Iris pigment epithelial cell (primary cell): ENCODE results near the gene TPST2.

Source experiments
- DNase-seq: peaks from one replicate; pipeline ENCODE4 v3.0.0-alpha.2; 2011; ENCODE audit warnings: low read depth

TPST2 gene

DNA sequence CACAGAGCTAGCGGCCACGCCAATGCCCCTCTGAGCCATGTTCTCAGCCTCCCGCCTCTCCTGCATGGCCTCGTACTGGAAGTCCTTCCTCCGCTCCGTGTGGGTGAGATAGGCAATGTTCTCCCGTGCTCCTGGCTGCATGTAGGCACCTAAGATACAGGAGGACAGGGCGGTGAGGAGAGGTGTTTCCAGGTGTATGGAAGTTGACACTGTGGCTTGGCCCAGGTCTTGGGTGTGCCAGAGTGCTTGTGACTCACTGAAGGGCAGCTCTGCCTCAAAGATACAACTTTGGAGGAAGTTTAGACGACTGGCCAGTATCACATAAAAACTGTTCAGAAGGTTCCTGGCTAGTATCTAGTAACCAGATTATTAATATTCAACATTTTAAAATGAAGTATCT, 97.7 kb downstream of the TPST2 start:
- DNase-seq: no peak

DNA sequence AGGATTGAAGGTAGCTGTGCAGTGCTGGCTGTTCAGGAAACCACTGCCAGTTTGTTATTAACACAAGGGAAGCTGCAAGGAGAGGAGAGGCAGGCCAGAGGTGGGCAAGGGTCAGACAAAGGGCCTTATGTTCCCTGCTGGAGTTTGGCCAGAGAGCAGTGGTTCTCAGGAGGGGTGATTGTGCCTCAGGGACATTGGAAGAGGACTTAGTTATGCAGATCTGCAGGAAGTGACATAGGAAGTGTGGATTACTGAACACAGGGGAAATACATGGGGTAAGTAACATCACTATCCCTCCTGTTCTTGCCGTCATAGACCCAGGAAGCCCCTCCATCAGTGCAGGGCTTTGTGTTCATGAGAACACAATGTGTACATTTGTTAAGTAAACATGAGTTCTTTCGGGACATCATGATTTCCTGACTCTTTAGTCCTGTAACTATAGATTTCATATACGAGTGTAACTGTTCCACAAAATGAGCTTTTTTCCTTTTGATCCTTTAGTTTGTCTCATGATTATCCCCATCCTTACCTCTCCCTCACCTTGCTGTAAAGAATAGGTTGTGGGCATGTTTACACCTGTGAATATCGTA, 100.4 kb downstream of the TPST2 start:
- no peak for DNase-seq

DNA sequence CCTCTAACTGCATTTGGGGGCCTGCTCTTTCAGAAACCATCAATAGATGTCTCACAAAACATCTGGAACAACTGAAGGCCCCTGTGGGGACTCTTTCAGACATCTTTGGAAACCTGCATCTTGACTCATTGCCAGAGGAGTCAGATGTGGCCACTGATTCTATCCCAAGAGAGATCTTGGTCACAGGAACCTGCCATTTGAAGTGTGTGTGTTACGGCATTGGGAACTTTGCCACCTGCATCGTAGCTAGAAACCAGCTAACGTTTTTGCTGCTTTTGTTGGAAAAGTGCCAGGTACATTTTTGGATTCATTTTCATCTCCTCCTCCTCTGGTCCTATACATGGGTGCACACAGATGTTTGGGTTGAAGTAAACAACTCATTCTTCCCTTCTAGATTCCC, 101.9 kb downstream of the TPST2 start:
- no peak for DNase-seq

DNA sequence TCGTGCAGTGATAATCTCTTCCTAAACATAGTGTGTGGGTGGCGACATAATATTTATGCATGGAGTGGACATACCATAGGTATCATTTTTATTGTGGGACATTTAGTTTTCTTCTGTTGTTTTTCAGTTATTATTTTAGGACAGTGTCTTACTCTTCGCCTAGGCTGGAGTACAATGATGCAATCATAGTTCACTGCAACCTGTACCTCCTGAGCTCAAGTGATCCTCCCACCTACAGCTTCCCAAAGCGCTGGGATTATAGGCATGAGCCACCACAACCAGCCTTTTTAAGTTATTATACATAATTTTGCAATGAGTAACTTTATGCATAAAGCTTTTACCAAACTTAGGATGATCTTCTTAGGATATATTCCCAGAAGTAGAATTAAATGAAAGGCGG, 103.5 kb downstream of the TPST2 start:
- DNase-seq: no peak

DNA sequence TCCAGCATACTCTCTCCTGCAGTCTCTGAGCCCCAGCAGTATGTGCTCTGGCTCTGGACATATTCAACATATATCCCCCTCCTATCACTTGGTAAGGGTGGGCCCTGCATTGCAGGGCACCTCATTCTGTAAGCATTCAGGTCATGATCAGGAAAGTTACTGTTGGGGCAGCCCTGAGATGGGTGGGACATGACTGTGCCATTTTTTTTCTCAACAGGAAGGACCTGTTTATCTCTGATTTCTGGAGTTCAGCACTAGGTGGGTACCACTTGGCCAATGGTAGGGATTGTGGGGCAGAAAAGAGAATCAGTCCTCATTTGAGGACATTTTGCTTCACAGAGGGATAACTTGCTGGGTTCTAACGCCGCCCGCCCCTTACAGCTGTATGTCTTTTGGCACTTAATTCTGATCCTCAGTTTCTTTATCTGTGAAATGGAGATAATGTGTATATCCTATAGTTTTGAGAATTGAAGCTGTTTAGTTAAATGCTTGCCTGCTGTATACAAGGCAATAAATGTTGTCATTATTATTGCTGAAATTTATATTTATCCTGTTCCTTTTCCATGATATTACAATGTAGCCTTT, 104.0 kb downstream of the TPST2 start:
- DNase-seq: no peak

DNA sequence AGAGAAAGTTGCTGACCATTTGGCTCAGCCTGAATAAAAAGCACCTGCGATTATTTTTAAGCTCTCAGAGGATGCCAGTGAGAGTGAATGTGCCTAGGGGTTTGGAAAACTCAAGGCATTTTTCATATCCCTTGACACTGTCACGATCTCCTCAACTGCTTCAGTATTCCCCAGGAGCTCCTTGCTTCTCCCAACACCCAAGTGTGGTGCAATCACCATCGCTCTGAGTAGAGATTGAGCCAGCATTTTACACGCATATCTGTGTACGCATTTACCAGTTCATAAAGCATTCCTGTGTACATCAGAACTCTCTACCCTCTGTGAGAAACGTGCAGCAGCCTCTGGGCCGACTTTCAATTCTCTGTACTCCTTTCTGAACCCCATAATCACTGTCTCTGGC, 104.9 kb downstream of the TPST2 start:
- DNase-seq: no peak

DNA sequence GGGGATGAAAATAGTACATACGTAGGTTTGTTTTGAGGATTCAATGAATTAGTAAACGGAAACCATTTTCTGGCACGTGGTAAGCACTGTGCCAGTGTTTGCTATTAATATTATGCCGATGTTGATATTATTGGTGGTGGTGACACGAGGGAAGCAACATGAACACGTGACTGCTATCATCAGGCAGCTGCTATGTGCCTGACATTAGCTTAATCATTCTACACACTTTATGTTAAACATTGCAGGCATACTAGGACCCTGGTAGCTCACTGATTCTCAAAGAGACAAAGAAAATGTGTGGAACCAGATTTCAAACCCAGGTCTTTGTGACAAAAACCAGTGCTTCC, 105.6 kb downstream of the TPST2 start:
- no peak for DNase-seq

DNA sequence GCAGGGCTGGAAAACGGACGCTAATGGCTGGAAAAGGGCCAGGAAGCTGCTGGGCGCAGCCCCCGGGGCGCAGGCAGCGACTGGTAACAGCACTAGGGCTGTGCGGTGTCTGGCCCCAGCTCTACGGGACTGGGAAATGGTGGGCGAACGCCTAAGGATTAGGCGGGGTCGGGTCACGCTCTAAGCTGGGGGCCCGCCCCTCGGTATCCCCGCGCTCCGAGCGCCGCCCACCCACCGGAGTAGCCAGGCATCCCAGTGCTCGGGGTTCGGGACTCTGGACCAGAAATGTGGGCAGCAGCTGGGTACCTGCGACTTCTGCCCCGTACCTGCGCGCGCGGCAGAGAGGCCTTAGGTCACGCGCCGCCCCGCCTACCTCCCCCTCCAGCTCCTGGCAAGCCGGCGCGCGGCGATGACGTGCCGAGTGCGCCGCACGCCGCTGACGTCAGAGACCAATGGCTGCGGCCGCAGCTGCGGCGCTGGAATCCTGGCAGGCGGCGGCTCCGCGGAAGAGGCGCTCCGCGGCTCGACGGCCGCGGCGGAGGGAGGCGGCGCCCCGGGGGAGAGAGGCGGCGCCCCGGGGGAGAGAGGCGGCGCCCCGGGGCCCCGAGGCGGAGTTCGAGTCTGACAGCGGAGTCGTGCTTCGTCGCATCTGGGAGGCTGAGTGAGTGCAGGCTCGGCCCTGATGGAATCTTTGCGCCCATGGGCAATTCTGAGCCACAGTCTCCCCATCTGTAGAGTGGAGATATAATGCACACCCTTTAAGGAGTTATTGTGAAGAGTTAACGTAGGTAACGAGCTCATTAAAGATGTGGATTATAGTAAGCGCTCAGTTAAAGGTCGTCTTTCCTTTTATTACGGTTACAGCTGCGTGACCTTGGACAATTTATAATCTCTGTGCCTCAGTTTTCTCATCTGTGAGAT, 106.2 kb downstream of the TPST2 start, which contains the start of the genes HPS4 and SRRD:
HPS4 (minus strand) TSS at position 345 of the 921 bp plus-strand sequence. CDS start 2,021 bp downstream, outside the sequence.
SRRD (plus strand) TSS at position 439 of the 921 bp plus-strand sequence; CDS start at position 453, 14 bp downstream.
- peak; percentile 89 for DNase-seq

DNA sequence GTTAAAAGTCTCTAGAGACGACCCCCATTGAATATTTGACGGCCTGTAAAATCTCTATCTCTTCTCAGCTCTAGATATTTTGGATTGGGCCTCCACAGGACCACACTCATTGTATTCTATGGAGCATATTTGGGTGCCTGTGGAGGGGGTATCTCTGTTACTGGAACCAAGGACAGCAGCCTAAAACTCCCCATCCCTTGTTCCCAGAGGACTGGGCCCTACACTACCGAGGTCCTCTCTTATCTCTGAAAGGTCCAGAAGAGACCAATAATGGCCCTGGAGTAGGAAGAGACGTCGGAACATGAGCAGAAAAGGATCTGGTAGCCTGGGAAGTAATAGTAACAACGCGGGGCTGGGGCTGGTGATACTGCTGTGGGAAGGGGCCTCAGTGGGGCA, 106.9 kb downstream of the TPST2 start:
- no peak for DNase-seq

DNA sequence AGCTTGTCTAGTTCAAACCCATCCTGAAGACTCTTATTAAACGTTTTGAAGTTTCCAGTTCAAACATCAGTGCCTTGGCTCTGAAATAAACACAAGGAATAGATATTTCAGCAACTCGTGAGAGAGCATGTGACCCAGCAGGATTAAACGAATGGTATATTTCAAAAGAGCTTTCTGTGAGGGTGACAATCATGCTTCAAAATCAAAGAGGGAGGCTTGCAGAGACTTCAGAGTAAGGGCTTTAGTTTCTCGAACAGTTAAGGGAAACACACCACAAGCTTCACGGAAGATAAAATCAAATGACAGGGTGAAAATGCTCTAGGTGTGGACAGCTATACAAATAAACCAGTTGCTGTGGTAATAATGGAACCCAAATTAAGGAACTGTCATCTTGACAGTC, 107.8 kb downstream of the TPST2 start:
- DNase-seq: no peak

DNA sequence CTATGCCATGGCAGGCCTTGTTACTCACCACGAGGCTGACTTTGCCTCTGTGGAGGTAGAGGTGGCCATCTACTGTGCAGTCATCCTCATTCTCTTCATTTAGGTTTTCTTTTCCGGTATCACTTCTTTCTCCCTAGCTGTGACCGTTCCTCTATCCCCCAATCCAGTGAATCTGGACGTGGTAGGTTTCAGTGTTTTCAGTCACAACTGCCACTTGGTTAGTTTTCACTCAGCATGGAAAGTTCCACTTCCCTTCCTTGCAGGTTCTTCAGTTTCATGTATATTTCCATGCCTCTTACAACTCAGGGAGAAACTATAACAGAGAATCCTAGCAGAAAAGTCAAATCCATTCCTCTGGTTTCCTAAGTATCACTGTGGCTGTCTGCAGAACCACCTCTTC, 108.2 kb downstream of the TPST2 start:
- DNase-seq: no peak

DNA sequence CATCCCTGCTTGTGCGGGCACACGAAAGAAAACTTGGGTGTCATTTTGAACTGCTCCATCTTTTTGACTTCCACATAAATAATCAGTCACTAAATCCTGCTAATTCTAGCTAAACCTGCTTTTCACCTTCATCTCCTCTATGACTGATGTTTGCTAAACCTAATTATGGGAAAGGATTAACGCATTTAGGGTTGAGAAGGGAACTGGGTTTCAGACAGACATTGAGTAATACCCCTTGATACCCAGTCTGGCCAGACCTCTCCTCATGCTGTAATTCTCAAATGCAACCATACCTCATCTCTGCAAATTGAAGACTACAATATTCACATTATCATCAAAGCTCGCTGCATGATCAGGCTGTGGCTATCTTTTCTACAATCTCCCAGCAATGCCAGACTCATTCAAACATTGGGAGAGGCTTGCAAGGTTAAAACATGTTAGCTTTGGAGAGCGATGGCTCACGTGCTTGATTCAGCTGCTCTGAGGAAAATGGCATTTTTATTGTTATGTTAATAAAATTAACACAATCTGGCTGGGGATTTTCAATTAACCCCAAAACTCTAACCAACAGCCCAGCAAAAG, 108.7 kb downstream of the TPST2 start:
- no peak for DNase-seq

DNA sequence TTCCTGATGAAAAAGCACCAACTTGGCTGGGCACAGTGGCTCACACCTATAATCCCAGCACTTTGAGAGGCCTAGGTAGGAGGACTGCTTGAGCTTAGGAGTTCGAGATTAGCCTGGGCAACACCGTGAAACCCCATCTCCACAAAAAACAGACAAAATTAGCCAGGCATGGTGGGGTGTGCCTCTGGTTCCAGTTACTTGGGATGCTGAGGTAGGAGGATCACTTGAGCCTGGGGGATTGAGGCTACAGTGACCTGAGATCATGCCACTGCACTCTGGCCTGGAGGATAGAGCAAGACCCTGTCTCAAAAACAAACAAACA, 109.4 kb downstream of the TPST2 start:
- DNase-seq: no peak

DNA sequence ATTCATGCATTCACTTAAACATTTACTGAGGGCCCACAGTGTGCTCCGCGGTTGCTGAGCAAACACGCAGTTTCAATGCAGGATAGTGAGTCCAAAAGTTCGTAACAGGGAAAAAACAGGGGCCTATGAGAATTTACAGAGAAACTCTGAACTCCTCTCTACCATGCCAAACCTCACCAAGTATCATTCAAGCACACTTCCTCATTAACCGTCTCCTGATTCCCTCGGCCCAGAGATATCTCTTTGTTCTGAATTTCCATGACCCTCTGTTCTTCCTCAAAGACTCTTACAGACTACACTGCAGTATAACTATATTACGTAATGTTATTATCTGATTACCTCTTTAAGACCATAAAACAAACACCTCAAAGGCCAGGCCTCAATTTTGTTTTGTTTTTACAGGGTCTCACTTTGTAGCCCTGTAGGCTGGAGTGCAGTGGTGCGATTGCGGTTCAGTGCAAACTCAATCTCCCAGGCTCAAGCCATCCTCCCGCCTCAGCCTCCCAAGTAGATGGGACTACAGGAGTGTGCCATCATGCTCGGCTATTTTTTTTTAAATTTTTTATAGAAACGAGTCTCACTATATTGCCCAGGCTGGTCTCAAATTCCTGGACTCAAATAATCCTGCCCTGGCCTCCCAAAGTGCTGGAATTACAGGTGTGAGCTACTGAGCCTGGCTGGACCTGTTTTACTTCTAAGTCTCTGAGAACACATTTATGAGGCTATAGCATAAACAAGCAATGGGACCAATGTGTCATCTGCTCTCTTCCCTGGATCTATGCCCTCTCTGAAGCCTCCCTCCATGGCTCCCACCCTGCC, 109.9 kb downstream of the TPST2 start:
- no peak for DNase-seq

DNA sequence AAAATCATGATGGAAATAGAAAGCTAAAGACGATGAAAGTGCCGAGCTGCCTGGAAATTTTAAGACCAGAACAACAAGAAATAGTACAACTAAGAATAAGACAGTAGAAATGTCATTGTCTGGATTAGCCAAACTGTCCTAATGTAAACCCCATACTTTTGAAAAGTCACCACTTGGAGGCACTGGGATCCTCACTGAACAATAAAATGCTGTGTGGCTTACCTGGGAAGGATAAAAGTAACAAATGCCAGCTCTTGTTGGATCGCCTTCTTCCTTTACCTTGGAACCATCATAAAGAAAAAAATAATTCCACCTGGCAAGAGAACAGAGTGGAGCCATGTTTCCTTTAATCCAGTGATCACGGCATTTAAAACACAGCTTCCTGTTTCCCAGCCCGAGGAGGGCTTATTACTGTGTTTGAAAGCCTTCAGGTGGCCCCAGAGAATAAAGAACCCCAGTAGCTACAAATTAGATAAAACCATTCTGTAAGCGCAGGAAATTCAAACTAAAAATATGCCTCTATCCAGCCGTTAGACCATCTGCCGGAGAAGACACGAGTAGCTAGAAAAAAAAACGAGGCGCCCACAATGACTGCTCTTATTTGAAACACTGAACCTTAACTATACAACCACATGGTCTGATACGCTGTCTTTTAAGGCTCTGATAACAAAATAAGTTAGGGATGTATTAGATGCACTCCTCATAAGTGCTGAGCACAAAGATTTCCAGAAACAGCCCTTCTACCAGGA, 110.7 kb downstream of the TPST2 start:
- DNase-seq: no peak

DNA sequence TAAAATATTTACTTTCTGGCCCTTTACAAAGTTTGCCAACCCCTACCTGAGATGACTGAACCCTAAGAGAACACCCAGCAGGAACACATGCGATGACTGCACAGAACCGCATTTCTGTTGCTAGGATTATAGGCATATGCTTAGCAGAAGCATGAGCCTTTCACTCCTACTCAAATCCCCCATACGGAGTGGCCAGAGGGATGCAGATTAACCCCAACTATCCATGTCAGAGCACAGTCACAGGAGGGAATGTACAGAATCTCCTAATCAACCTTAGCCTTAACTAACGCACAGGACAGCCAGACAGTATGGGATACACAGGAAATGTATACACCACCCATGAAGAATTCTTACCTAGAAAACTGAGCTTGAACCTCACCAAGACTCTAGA, 112.6 kb downstream of the TPST2 start:
- peak; percentile 23 for DNase-seq

DNA sequence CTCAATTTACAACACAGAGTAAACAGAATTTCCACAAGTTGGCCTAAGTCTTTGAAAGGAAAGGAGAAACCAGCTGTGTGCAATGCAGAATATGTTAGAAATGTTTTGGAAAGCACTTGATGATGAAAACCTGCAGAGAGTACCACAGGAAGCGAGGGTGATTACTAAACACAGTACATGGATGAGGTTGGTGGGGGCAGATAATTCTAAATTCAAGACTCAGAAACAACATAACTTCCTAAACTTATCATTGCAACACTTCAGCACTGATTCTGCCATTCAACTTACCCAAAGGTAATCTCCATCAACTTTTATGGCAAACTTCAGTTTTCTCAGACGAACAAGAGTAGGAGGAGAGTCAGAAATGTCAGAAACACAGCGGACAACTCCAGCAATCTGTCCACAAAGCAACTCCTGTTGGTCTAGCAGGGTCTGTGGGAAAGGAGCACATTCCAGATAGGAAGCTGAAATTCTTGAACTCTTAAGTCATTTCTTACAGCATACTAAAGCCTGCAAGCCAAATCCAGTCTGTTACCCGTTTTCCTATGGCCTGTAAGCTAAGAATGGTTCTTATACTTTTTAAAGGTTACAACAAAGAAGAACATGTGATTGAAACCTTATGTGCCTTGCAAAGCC, 113.1 kb downstream of the TPST2 start:
- peak; percentile 63 for DNase-seq

DNA sequence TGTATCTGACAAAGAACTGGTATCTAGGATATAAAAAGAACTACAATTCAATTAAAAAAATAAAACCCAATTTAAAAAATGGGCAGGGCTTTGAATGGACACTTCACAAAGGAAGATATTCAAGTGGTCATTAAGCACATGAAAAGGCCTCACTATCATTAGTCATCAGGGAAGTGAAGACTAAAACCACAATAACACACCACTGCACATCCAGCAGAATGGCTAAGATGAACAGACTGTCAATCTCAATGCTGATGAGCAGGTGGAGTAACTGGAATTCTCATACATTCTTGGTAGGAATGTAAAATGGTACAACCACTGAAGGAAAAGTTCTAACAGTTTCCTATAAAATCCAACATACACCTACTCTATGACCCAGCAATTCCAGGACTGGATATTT, 115.2 kb downstream of the TPST2 start:
- DNase-seq: peak; percentile 54
